HEK293 (cell line): ENCODE measurements around the gene STK11.

Source experiments
- GLIS1 ChIP-seq: fragments of 450-650 bp; formaldehyde crosslinking; IDR thresholded peaks from 2 replicates; pipeline ENCODE4 v1.5.1; 2016; ENCODE audit warnings: missing biosample characterization, missing genetic modification characterization
- KLF9 ChIP-seq: fragments of 450-650 bp; formaldehyde crosslinking; IDR thresholded peaks from 2 replicates; pipeline ENCODE4 v1.5.1; 2016; ENCODE audit warnings: missing biosample characterization, missing genetic modification characterization, low read depth
- PBX3 ChIP-seq: sonication (generic); formaldehyde crosslinking; IDR thresholded peaks from 2 replicates; pipeline ENCODE4 v1.8.1; 2022; ENCODE audit warnings: mild to moderate bottlenecking, moderate library complexity, missing genetic modification reagents
- SP7 ChIP-seq: fragments of 450-650 bp; formaldehyde crosslinking; IDR thresholded peaks from 2 replicates; pipeline ENCODE4 v1.5.1; 2016; ENCODE audit warnings: missing biosample characterization, missing genetic modification characterization
- YY2 ChIP-seq: fragments of 450-650 bp; formaldehyde crosslinking; IDR thresholded peaks from 2 replicates; pipeline ENCODE4 v1.5.1; 2016; ENCODE audit warnings: missing biosample characterization, missing genetic modification characterization
- ZBTB1 ChIP-seq: fragments of 450-650 bp; formaldehyde crosslinking; IDR thresholded peaks from 2 replicates; pipeline ENCODE4 v1.5.1; 2016; ENCODE audit warnings: missing biosample characterization, missing genetic modification characterization
- ZBTB7A ChIP-seq: fragments of 450-650 bp; formaldehyde crosslinking; IDR thresholded peaks from 2 replicates; pipeline ENCODE4 v1.5.1; 2016; ENCODE audit warnings: low read depth, missing biosample characterization, missing genetic modification characterization
- ZFP69B ChIP-seq: fragments of 450-650 bp; formaldehyde crosslinking; IDR thresholded peaks from 2 replicates; pipeline ENCODE4 v1.5.1; 2016; ENCODE audit warnings: missing biosample characterization, missing genetic modification characterization
- ZNF114 ChIP-seq: fragments of 450-650 bp; formaldehyde crosslinking; IDR thresholded peaks from 2 replicates; pipeline ENCODE4 v1.5.0; 2017; ENCODE audit warnings: missing biosample characterization, missing genetic modification characterization
- ZNF132 ChIP-seq: fragments of 450-650 bp; formaldehyde crosslinking; IDR thresholded peaks from 2 replicates; pipeline ENCODE4 v1.5.1; 2017; ENCODE audit warnings: missing biosample characterization, missing genetic modification characterization, borderline replicate concordance
- ZNF133 ChIP-seq: fragments of 450-650 bp; formaldehyde crosslinking; IDR thresholded peaks from 2 replicates; pipeline ENCODE4 v1.5.1; 2016; ENCODE audit warnings: missing biosample characterization, missing genetic modification characterization
- ZNF138 ChIP-seq: fragments of 450-650 bp; formaldehyde crosslinking; IDR thresholded peaks from 2 replicates; pipeline ENCODE4 v1.5.1; 2016; ENCODE audit warnings: missing biosample characterization, missing genetic modification characterization, borderline replicate concordance
- ZNF140 ChIP-seq: fragments of 450-650 bp; formaldehyde crosslinking; IDR thresholded peaks from 2 replicates; pipeline ENCODE4 v1.5.1; 2016; ENCODE audit warnings: missing biosample characterization, missing genetic modification characterization
- ZNF214 ChIP-seq: fragments of 450-650 bp; formaldehyde crosslinking; IDR thresholded peaks from 2 replicates; pipeline ENCODE4 v1.5.1; 2017; ENCODE audit warnings: missing biosample characterization, mild to moderate bottlenecking, missing genetic modification characterization, borderline replicate concordance
- ZNF302 ChIP-seq: fragments of 450-650 bp; formaldehyde crosslinking; IDR thresholded peaks from 2 replicates; pipeline ENCODE4 v1.5.1; 2016; ENCODE audit warnings: missing biosample characterization, missing genetic modification characterization, low read depth
- ZNF324 ChIP-seq: fragments of 450-650 bp; formaldehyde crosslinking; IDR thresholded peaks from 2 replicates; pipeline ENCODE4 v1.5.1; 2016; ENCODE audit warnings: missing biosample characterization, missing genetic modification characterization
- ZNF354C ChIP-seq: fragments of 450-650 bp; formaldehyde crosslinking; IDR thresholded peaks from 2 replicates; pipeline ENCODE4 v1.5.1; 2016; ENCODE audit warnings: missing biosample characterization, missing genetic modification characterization, low read depth, borderline replicate concordance
- ZNF37A ChIP-seq: fragments of 450-650 bp; IDR thresholded peaks from 2 replicates; pipeline ENCODE4 v1.5.1; 2018; ENCODE audit warnings: missing biosample characterization, missing genetic modification characterization
- ZNF433 ChIP-seq: fragments of 450-650 bp; formaldehyde crosslinking; IDR thresholded peaks from 2 replicates; pipeline ENCODE4 v1.5.1; 2016; ENCODE audit warnings: missing biosample characterization, missing genetic modification characterization, low read depth
- ZNF530 ChIP-seq: fragments of 450-650 bp; formaldehyde crosslinking; IDR thresholded peaks from 2 replicates; pipeline ENCODE4 v1.5.1; 2016; ENCODE audit warnings: low read depth, missing biosample characterization, missing genetic modification characterization
- ZNF624 ChIP-seq: fragments of 450-650 bp; formaldehyde crosslinking; IDR thresholded peaks from 2 replicates; pipeline ENCODE4 v1.5.1; 2017; ENCODE audit warnings: missing biosample characterization, missing genetic modification characterization
- ZNF626 ChIP-seq: fragments of 450-650 bp; sonication (Bioruptor Pico); formaldehyde crosslinking; IDR thresholded peaks from 2 replicates; pipeline ENCODE4 v1.5.1; 2018; ENCODE audit warnings: missing biosample characterization, missing genetic modification characterization, inconsistent platforms
- ZNF664 ChIP-seq: fragments of 450-650 bp; formaldehyde crosslinking; IDR thresholded peaks from 2 replicates; pipeline ENCODE4 v1.5.1; 2016; ENCODE audit warnings: missing biosample characterization, missing genetic modification characterization
- ZNF777 ChIP-seq: fragments of 450-650 bp; formaldehyde crosslinking; IDR thresholded peaks from 2 replicates; pipeline ENCODE4 v1.5.1; 2017; ENCODE audit warnings: missing biosample characterization, missing genetic modification characterization, borderline replicate concordance
- ZNF791 ChIP-seq: fragments of 450-650 bp; formaldehyde crosslinking; IDR thresholded peaks from 2 replicates; pipeline ENCODE4 v1.5.1; 2016; ENCODE audit warnings: missing biosample characterization, missing genetic modification characterization
- ZSCAN16 ChIP-seq: fragments of 450-650 bp; formaldehyde crosslinking; IDR thresholded peaks from 2 replicates; pipeline ENCODE4 v1.5.1; 2016; ENCODE audit warnings: missing biosample characterization, missing genetic modification characterization
- TF ChIP-seq, protein P1 (sequence below): fragments of 450-650 bp; formaldehyde crosslinking; IDR thresholded peaks from 2 replicates; pipeline ENCODE4 v1.5.1; 2016; ENCODE audit warnings: missing biosample characterization, missing genetic modification characterization
- TF ChIP-seq, protein P2 (sequence below): fragments of 450-650 bp; formaldehyde crosslinking; conservative IDR thresholded peaks from 2 replicates; pipeline ENCODE4 v1.5.1; 2016; ENCODE audit warnings: low read depth, missing biosample characterization, missing genetic modification characterization
- TF ChIP-seq, protein P3 (sequence below): fragments of 450-650 bp; formaldehyde crosslinking; IDR thresholded peaks from 2 replicates; pipeline ENCODE4 v1.5.1; 2017; ENCODE audit warnings: missing biosample characterization, mild to moderate bottlenecking, missing genetic modification characterization, moderate library complexity
- TF ChIP-seq, protein P4 (sequence below): fragments of 450-650 bp; formaldehyde crosslinking; IDR thresholded peaks from 2 replicates; pipeline ENCODE4 v1.5.1; 2016; ENCODE audit warnings: missing biosample characterization, missing genetic modification characterization, borderline replicate concordance

STK11 gene

GRCh38 chr19:1274852-1275259, 69.3 kb downstream of the STK11 start (continued):
- TF ChIP-seq, protein P1, sequence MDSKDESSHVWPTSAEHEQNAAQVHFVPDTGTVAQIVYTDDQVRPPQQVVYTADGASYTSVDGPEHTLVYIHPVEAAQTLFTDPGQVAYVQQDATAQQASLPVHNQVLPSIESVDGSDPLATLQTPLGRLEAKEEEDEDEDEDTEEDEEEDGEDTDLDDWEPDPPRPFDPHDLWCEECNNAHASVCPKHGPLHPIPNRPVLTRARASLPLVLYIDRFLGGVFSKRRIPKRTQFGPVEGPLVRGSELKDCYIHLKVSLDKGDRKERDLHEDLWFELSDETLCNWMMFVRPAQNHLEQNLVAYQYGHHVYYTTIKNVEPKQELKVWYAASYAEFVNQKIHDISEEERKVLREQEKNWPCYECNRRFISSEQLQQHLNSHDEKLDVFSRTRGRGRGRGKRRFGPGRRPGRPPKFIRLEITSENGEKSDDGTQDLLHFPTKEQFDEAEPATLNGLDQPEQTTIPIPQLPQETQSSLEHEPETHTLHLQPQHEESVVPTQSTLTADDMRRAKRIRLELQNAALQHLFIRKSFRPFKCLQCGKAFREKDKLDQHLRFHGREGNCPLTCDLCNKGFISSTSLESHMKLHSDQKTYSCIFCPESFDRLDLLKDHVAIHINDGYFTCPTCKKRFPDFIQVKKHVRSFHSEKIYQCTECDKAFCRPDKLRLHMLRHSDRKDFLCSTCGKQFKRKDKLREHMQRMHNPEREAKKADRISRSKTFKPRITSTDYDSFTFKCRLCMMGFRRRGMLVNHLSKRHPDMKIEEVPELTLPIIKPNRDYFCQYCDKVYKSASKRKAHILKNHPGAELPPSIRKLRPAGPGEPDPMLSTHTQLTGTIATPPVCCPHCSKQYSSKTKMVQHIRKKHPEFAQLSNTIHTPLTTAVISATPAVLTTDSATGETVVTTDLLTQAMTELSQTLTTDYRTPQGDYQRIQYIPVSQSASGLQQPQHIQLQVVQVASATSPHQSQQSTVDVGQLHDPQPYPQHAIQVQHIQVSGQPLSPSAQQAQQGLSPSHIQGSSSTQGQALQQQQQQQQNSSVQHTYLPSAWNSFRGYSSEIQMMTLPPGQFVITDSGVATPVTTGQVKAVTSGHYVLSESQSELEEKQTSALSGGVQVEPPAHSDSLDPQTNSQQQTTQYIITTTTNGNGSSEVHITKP: peak; percentile 31; the same call in 1 of the 2 replicates
- TF ChIP-seq, protein P2, sequence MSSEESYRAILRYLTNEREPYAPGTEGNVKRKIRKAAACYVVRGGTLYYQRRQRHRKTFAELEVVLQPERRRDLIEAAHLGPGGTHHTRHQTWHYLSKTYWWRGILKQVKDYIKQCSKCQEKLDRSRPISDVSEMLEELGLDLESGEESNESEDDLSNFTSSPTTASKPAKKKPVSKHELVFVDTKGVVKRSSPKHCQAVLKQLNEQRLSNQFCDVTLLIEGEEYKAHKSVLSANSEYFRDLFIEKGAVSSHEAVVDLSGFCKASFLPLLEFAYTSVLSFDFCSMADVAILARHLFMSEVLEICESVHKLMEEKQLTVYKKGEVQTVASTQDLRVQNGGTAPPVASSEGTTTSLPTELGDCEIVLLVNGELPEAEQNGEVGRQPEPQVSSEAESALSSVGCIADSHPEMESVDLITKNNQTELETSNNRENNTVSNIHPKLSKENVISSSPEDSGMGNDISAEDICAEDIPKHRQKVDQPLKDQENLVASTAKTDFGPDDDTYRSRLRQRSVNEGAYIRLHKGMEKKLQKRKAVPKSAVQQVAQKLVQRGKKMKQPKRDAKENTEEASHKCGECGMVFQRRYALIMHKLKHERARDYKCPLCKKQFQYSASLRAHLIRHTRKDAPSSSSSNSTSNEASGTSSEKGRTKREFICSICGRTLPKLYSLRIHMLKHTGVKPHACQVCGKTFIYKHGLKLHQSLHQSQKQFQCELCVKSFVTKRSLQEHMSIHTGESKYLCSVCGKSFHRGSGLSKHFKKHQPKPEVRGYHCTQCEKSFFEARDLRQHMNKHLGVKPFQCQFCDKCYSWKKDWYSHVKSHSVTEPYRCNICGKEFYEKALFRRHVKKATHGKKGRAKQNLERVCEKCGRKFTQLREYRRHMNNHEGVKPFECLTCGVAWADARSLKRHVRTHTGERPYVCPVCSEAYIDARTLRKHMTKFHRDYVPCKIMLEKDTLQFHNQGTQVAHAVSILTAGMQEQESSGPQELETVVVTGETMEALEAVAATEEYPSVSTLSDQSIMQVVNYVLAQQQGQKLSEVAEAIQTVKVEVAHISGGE (tag by site-specific recombination): 0 out of 2 replicates have a peak, but pooled peaks have one; percentile 33
- TF ChIP-seq ZSCAN16 (tag by site-specific recombination): 0 out of 2 replicates have a peak, but pooled peaks have one; percentile 36
- peak; percentile 91; the same call in 1 of the 2 replicates for TF ChIP-seq ZNF324 (tag by site-specific recombination)
- no peak for TF ChIP-seq ZNF530 (tag by site-specific recombination)
- TF ChIP-seq ZNF791: no peak
- no peak for TF ChIP-seq PBX3 (CRISPR knock-in tag)
- TF ChIP-seq ZFP69B (tag by site-specific recombination): peak; percentile 64; the same call in 1 of the 2 replicates
- TF ChIP-seq ZNF214 (tag by site-specific recombination): no peak
- TF ChIP-seq ZNF140 (tag by site-specific recombination): no peak
- peak; percentile 20 for TF ChIP-seq KLF9 (tag by site-specific recombination)
- TF ChIP-seq ZNF777 (tag by site-specific recombination): peak; percentile 41; the same call in 1 of the 2 replicates
- TF ChIP-seq ZNF433 (tag by site-specific recombination): no peak
- no peak for TF ChIP-seq ZNF132 (tag by site-specific recombination)
- TF ChIP-seq, protein P3, sequence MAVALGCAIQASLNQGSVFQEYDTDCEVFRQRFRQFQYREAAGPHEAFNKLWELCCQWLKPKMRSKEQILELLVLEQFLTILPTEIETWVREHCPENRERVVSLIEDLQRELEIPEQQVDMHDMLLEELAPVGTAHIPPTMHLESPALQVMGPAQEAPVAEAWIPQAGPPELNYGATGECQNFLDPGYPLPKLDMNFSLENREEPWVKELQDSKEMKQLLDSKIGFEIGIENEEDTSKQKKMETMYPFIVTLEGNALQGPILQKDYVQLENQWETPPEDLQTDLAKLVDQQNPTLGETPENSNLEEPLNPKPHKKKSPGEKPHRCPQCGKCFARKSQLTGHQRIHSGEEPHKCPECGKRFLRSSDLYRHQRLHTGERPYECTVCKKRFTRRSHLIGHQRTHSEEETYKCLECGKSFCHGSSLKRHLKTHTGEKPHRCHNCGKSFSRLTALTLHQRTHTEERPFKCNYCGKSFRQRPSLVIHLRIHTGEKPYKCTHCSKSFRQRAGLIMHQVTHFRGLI (tag by site-specific recombination): peak; percentile 39; the same call in 1 of the 2 replicates
- peak; percentile 70 for TF ChIP-seq SP7 (tag by site-specific recombination)
- peak; percentile 95 for TF ChIP-seq ZBTB7A (tag by site-specific recombination)
- TF ChIP-seq ZNF664 (tag by site-specific recombination): no peak
- no peak for TF ChIP-seq ZNF138 (tag by site-specific recombination)
- TF ChIP-seq ZNF354C (tag by site-specific recombination): no peak
- TF ChIP-seq ZBTB1 (tag by site-specific recombination): peak; percentile 61; the same call in 1 of the 2 replicates
- no peak for TF ChIP-seq ZNF624 (tag by site-specific recombination)
- TF ChIP-seq ZNF302 (tag by site-specific recombination): no peak
- TF ChIP-seq, protein P4, sequence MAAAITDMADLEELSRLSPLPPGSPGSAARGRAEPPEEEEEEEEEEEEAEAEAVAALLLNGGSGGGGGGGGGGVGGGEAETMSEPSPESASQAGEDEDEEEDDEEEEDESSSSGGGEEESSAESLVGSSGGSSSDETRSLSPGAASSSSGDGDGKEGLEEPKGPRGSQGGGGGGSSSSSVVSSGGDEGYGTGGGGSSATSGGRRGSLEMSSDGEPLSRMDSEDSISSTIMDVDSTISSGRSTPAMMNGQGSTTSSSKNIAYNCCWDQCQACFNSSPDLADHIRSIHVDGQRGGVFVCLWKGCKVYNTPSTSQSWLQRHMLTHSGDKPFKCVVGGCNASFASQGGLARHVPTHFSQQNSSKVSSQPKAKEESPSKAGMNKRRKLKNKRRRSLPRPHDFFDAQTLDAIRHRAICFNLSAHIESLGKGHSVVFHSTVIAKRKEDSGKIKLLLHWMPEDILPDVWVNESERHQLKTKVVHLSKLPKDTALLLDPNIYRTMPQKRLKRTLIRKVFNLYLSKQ (tag by site-specific recombination): no peak
- TF ChIP-seq YY2 (tag by site-specific recombination): no peak
- no peak for TF ChIP-seq ZNF133 (tag by site-specific recombination)
- no peak; the same call in none of the 2 replicates for TF ChIP-seq GLIS1 (tag by site-specific recombination)
- TF ChIP-seq ZNF626 (tag by site-specific recombination): no peak
- no peak for TF ChIP-seq ZNF114 (tag by site-specific recombination)
- no peak for TF ChIP-seq ZNF37A (tag by site-specific recombination)
